ENCODE results near the gene CTSF.

DNA sequence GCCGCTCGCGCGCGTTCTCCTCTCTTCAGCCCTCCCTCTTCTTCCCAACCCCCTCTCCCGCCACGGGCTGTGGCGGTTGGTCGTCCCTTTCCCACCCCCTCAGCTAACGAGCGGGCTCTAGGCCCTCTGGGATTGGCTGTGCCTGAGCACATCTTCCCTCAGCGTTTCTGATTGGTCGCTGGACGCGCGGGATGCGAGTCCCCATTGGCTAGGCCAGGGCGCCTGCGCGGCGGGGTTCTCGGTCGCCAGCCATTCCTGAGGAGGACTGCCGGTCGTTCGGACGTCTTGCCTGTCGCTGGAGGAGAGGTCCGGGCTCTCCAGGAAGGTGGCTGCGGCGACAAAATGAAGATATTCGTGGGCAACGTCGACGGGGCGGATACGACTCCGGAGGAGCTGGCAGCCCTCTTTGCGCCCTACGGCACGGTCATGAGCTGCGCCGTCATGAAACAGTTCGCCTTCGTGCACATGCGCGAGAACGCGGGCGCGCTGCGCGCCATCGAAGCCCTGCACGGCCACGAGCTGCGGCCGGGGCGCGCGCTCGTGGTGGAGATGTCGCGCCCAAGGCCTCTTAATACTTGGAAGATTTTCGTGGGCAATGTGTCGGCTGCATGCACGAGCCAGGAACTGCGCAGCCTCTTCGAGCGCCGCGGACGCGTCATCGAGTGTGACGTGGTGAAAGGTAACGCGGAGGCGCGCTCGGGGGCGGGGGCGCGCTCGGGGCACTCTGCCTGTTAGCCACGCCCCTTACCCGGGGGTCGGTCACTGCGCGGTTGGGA, 48.2 kb upstream of the CTSF start, which contains the start of gene RBM14:
- TF ChIP-seq, protein P1, sequence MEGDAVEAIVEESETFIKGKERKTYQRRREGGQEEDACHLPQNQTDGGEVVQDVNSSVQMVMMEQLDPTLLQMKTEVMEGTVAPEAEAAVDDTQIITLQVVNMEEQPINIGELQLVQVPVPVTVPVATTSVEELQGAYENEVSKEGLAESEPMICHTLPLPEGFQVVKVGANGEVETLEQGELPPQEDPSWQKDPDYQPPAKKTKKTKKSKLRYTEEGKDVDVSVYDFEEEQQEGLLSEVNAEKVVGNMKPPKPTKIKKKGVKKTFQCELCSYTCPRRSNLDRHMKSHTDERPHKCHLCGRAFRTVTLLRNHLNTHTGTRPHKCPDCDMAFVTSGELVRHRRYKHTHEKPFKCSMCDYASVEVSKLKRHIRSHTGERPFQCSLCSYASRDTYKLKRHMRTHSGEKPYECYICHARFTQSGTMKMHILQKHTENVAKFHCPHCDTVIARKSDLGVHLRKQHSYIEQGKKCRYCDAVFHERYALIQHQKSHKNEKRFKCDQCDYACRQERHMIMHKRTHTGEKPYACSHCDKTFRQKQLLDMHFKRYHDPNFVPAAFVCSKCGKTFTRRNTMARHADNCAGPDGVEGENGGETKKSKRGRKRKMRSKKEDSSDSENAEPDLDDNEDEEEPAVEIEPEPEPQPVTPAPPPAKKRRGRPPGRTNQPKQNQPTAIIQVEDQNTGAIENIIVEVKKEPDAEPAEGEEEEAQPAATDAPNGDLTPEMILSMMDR (IDR thresholded peaks at IDR 0.05; ENCODE audit: poor library complexity) = no peak
- TF ChIP-seq EZH2 (IDR thresholded peaks at IDR 0.05; ENCODE audit: borderline replicate concordance) = no peak
- no peak for TF ChIP-seq EZH2phosphoT487 (IDR thresholded peaks at IDR 0.05; ENCODE audit: low read depth, severe bottlenecking, unreplicated experiment)
